K562 (cell line): Measurements from ENCODE around the gene SHH. TPM values are rescaled to one million over a fixed set of nuclear protein-coding genes. Genes with fewer than 3 reads are reported as not detected.

Source experiments
- ATAC-seq: fragments of 200-7000 bp; cut with Tn5 transposase; 3 replicates; pipeline ENCODE4 v1.9.1; 2020; ENCODE audit warnings: moderate library complexity
- BruUV-seq: library from RNA; stranded (reverse); fragments of 400-500 nt; replicated peaks from 2 replicates; lab custom pipeline; 2021; lab: Mats Ljungman, UMichigan
- CTCF ChIA-PET: fragments of 300-600 bp; formaldehyde crosslinking; extraction: SDS; loops from one replicate; lab custom pipeline; 2021; ENCODE audit warnings: low intra/inter-chr PET ratio; lab: Yijun Ruan, JAX
- POLR2A ChIA-PET: fragments of 300-600, 350-650 bp; sonication (Branson Sonifier 250); formaldehyde crosslinking; extraction: SDS; loops from one replicate; lab custom pipeline; 2021; ENCODE audit warnings: antibody characterized with exemption, inconsistent platforms; lab: Yijun Ruan, JAX
- DNase-seq, 4 experiments: peaks; one replicate each; pipeline versions ENCODE4 v3.0.0 to v3.0.0-alpha.2; 2011 to 2018; ENCODE audit warnings: low spot score in 3 of 4, mixed read lengths in 3 of 4; ENCODE audit errors: extremely low read depth in 1 of 4
- FAIRE-seq: peaks from 2 replicates; lab custom pipeline; 2011; peaks lifted over from hg19 to GRCh38; lab: Jason Lieb, UNC
- H2AFZ ChIP-seq: 2 replicates; pipeline ENCODE4 v1.6.0; 2011; ENCODE audit warnings: low read depth, low read length, control low read depth, inconsistent platforms
- H3K27ac ChIP-seq: fragments of 200-600 bp; 3 replicates; pipeline ENCODE4 v1.8.0; 2011; ENCODE audit warnings: low read depth, mild to moderate bottlenecking, control low read depth, inconsistent platforms, low read length, moderate library complexity, mixed read lengths; ENCODE audit errors: extremely low read depth
- H3K27me3 ChIP-seq, 2 experiments: fragments of 300-600 bp in 1 of 2; 2 replicates in 1 of 2; 3 replicates in 1 of 2; pipeline versions ENCODE4 v1.6.0 to v1.8.0; 2011; ENCODE audit warnings: inconsistent platforms in 2 of 2, low read length in 2 of 2, mild to moderate bottlenecking in 1 of 2, mixed read lengths in 1 of 2, moderate library complexity in 1 of 2; ENCODE audit not compliant: control insufficient read depth in 2 of 2, insufficient read depth in 2 of 2
- H3K36me3 ChIP-seq: fragments of 300-600 bp; 3 replicates; pipeline ENCODE4 v1.8.0; 2011; ENCODE audit warnings: mild to moderate bottlenecking, low read length, inconsistent platforms; ENCODE audit not compliant: control insufficient read depth, insufficient read depth
- H3K4me1 ChIP-seq, 2 experiments: fragments of 200-600 bp in 1 of 2; replicated peaks in 1 of 2; 2 replicates in 1 of 2; 3 replicates in 1 of 2; pipeline versions ENCODE4 v1.5.1 to v1.8.0; 2011; ENCODE audit warnings: inconsistent platforms in 2 of 2, low read length in 2 of 2, mild to moderate bottlenecking in 1 of 2, mixed read lengths in 1 of 2, moderate library complexity in 1 of 2; ENCODE audit not compliant: control insufficient read depth in 2 of 2, insufficient read depth in 2 of 2
- H3K4me2 ChIP-seq: 2 replicates; pipeline ENCODE4 v1.6.1; 2011; ENCODE audit warnings: low read length, control low read depth, inconsistent platforms, mixed read lengths; ENCODE audit not compliant: insufficient read depth
- H3K4me3 ChIP-seq: fragments of 200-600 bp; sonication (generic), shearing (Covaris generic); 2 replicates; pipeline ENCODE4 v1.5.1; 2016; ENCODE audit warnings: control low read depth, inconsistent platforms
- H3K79me2 ChIP-seq: fragments of 200-600 bp; 3 replicates; pipeline ENCODE4 v1.8.0; 2011; ENCODE audit warnings: low read length, inconsistent platforms; ENCODE audit not compliant: control insufficient read depth, insufficient read depth
- H3K9ac ChIP-seq, 2 experiments: 2 replicates each; pipeline versions ENCODE4 v1.6.0 to v1.6.1; 2011; ENCODE audit warnings: low read depth in 2 of 2, low read length in 2 of 2, control low read depth in 1 of 2, inconsistent platforms in 1 of 2, mild to moderate bottlenecking in 1 of 2, mixed read lengths in 1 of 2; ENCODE audit not compliant: insufficient read depth in 1 of 2
- H3K9me1 ChIP-seq: one replicate; pipeline ENCODE4 v1.6.0; 2011; ENCODE audit warnings: inconsistent platforms, mild to moderate bottlenecking, low read length, moderate library complexity; ENCODE audit not compliant: control insufficient read depth, insufficient read depth
- H3K9me3 ChIP-seq: replicated peaks from 2 replicates; pipeline ENCODE4 v1.5.1; 2011; ENCODE audit warnings: low read depth, low read length, inconsistent platforms; ENCODE audit not compliant: control insufficient read depth, insufficient read depth
- H4K20me1 ChIP-seq: replicated peaks from 2 replicates; pipeline ENCODE4 v1.6.1; 2011; ENCODE audit warnings: low read length, inconsistent platforms, mixed read lengths; ENCODE audit not compliant: control insufficient read depth, insufficient read depth
- CEBPG ChIP-seq, 3 experiments: fragments of 200-800 bp in 1 of 3; sonication (Bioruptor generic) in 1 of 3; sonication (generic) in 1 of 3; formaldehyde crosslinking in 1 of 3; IDR thresholded peaks in 2 of 3; conservative IDR thresholded peaks in 1 of 3; 2 replicates each; pipeline versions ENCODE4 v1.6.1 to v1.8.0; 2016 to 2022; ENCODE audit warnings: missing compliant biosample characterization in 2 of 3, missing genetic modification characterization in 2 of 3, mild to moderate bottlenecking in 1 of 3, missing genetic modification reagents in 1 of 3
- CTBP1 ChIP-seq: fragments of 450-650 bp; IDR thresholded peaks from 2 replicates; pipeline ENCODE4 v1.6.1; 2016; ENCODE audit warnings: borderline replicate concordance
- CXXC5 ChIP-seq: fragments of 250-450 bp; sonication (Bioruptor Pico); IDR thresholded peaks from 2 replicates; pipeline ENCODE4 v1.8.0; 2022; ENCODE audit warnings: inconsistent platforms, mild to moderate bottlenecking, moderate library complexity
- LARP7 ChIP-seq: fragments of 450-650 bp; IDR thresholded peaks from 2 replicates; pipeline ENCODE4 v1.6.1; 2016
- MYC ChIP-seq, 2 experiments: fragments of 250-450 bp in 1 of 2; sonication (Bioruptor Pico) in 1 of 2; IDR thresholded peaks; 2 replicates each; pipeline versions ENCODE4 v1.5.1 to v1.6.1; 2012 to 2021; ENCODE audit warnings: low read depth in 2 of 2, borderline replicate concordance in 1 of 2, improper control_type of control experiment in 1 of 2, low read length in 1 of 2, mild to moderate bottlenecking in 1 of 2, moderate library complexity in 1 of 2
- NR2F6 ChIP-seq: fragments of 450-650 bp; formaldehyde crosslinking; IDR thresholded peaks from 2 replicates; pipeline ENCODE4 v1.4.0; 2020; ENCODE audit warnings: mild to moderate bottlenecking
- PURB ChIP-seq: sonication (generic); formaldehyde crosslinking; IDR thresholded peaks from 2 replicates; pipeline ENCODE4 v1.9.0; 2021; ENCODE audit warnings: low read depth, mild to moderate bottlenecking, missing genetic modification reagents
- STAT5A ChIP-seq: IDR thresholded peaks from 2 replicates; pipeline ENCODE4 v1.6.1; 2012; ENCODE audit warnings: low read length, inconsistent platforms, borderline replicate concordance
- ZNF311 ChIP-seq: fragments of 250-450 bp; sonication (Bioruptor Pico); IDR thresholded peaks from 2 replicates; pipeline ENCODE4 v1.4.0; 2020; ENCODE audit warnings: mild to moderate bottlenecking, moderate library complexity
- ZNF644 ChIP-seq: fragments of 200-800 bp; sonication (Bioruptor generic); IDR thresholded peaks from 2 replicates; pipeline ENCODE4 v1.6.1; 2016; ENCODE audit warnings: low read depth, missing genetic modification characterization, missing compliant biosample characterization
- WGBS: fragments of 100-300 bp; shearing (Covaris generic); methylation state at CpG from one replicate; pipeline ENCODE4 v1.1.6; 2016; ENCODE audit warnings: low coverage, mixed read lengths; ENCODE audit not compliant: insufficient coverage; ENCODE audit errors: missing lambda C conversion rate; 5-methylcytosine and 5-hydroxymethylcytosine counted together
- in situ Hi-C: fragments of 300-500 bp; cut with MboI; formaldehyde crosslinking; loops from 4 replicates; pipeline ENCODE4 v1.15.0; 2018; ENCODE audit warnings: inconsistent platforms, mixed read lengths
- intact Hi-C: fragments of 100-400 bp; cut with micrococcal nuclease; formaldehyde crosslinking; loops from 2 replicates; pipeline ENCODE4 v1.14.2; 2022
- polyA plus RNA-seq, 8 experiments: library from polyadenylated mRNA; depleted of rRNA in 4 of 8; stranded (reverse) in 5 of 8; unstranded in 3 of 8; fragments of >200 nt; fragmentation: Nextera tagmentation in 2 of 8; fragmentation: Illumina TruSeq in 1 of 8; extraction: Ambion mirVana in 2 of 8; extraction: Trizol in 1 of 8; gene quantifications; 2 replicates each; pipeline versions ENCODE4 v1.2.1 to v1.2.3, GENCODE V29; 2011 to 2014; ENCODE audit warnings: inconsistent platforms in 1 of 8, missing spikeins in 1 of 8
- total RNA-seq, 7 experiments: library from RNA; depleted of rRNA in 6 of 7; stranded (reverse); fragments of >200 nt in 6 of 7; fragmentation: Illumina TruSeq in 2 of 7; extraction: Trizol in 2 of 7; gene quantifications; 2 replicates each; pipeline versions ENCODE4 v1.2.1 to v1.2.3, GENCODE V29; 2011 to 2021; ENCODE audit warnings: low replicate concordance in 1 of 7
- TF ChIP-seq, protein P1 (sequence below): fragments of 450-650 bp; formaldehyde crosslinking; IDR thresholded peaks from 2 replicates; pipeline ENCODE4 v1.4.0; 2022; ENCODE audit warnings: missing genetic modification characterization
- TF ChIP-seq, protein P2 (sequence below): fragments of 450-650 bp; conservative IDR thresholded peaks from 2 replicates; pipeline ENCODE4 v1.6.1; 2016; ENCODE audit warnings: missing genetic modification characterization, low read depth, mild to moderate bottlenecking, missing compliant biosample characterization, moderate library complexity
- TF ChIP-seq, protein P3 (sequence below): sonication (generic); formaldehyde crosslinking; IDR thresholded peaks from 2 replicates; pipeline ENCODE4 v1.8.0; 2022; ENCODE audit warnings: mild to moderate bottlenecking, missing genetic modification reagents, borderline replicate concordance

SHH gene
- total and polyA plus RNA-seq, 9 of the 15 experiments (the other 6 are each of a cell fraction or from before 2014, with no cell fraction given), result 0.09 TPM; not detected in 8

DNA sequence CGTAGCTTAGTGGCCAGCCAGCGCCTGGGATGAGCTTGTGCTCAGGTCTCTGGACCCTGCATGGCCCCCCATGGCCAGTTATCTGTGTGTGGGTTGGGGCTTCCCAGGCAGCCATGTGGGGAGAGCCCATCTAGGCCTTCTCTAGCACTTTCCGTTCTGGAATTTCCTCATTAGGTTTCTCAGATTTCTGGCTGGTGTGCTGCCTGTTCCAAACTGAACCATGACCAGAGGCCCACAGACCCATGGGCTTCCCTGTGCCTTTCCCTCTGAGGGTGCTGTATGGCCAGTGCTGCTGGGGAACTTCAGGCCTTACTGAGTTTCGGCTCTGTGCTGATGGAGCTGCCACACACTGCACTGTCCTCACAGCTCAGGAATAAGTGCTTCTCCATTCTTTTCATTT, 50.2 kb downstream of the SHH start (continued):
- TF ChIP-seq, protein P1, sequence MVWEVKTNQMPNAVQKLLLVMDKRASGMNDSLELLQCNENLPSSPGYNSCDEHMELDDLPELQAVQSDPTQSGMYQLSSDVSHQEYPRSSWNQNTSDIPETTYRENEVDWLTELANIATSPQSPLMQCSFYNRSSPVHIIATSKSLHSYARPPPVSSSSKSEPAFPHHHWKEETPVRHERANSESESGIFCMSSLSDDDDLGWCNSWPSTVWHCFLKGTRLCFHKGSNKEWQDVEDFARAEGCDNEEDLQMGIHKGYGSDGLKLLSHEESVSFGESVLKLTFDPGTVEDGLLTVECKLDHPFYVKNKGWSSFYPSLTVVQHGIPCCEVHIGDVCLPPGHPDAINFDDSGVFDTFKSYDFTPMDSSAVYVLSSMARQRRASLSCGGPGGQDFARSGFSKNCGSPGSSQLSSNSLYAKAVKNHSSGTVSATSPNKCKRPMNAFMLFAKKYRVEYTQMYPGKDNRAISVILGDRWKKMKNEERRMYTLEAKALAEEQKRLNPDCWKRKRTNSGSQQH, result no peak
- no peak for TF ChIP-seq PURB (CRISPR knock-in tag)

DNA sequence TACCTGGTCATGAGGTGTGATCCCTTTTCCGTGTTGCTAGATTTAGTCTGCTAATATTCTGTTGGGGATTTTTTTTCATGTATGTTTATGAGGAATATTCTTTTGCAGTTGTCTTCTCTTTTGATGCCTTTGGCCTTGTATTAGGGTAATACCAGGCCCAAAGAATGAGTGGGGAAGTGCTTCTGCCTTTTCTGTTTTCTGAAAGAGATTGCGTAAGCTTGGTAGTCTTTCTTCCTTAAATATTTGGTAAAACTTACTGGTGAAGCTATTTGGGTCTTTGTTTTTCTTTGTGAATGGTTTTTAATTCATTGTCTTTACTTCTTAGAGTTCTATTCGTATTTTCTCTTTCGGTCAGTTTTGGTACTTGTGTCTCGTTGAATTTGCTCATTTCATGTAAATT, 51.1 kb downstream of the SHH start:
- intact Hi-C loops, result no loop called here
- no peak for TF ChIP-seq CXXC5 (CRISPR knock-in tag)
- no peak for TF ChIP-seq MYC (IDR thresholded peaks at IDR 0.05; ENCODE audit: low read depth, low read length)
- no peak for TF ChIP-seq MYC (CRISPR knock-in tag; IDR thresholded peaks at IDR 0.05; ENCODE audit: borderline replicate concordance, low read depth)
- TF ChIP-seq CTBP1, result no peak
- no peak for TF ChIP-seq ZNF644
- TF ChIP-seq STAT5A, result no peak
- no peak for TF ChIP-seq CEBPG (CRISPR knock-in tag; IDR thresholded peaks at IDR 0.05)
- TF ChIP-seq CEBPG (tag; conservative IDR thresholded peaks at IDR 0.05 in 1 of 2, IDR thresholded peaks at IDR 0.05 in 1 of 2), result peak; percentile 44 to 45; a peak in 3 of 4 replicates
- TF ChIP-seq, protein P2, sequence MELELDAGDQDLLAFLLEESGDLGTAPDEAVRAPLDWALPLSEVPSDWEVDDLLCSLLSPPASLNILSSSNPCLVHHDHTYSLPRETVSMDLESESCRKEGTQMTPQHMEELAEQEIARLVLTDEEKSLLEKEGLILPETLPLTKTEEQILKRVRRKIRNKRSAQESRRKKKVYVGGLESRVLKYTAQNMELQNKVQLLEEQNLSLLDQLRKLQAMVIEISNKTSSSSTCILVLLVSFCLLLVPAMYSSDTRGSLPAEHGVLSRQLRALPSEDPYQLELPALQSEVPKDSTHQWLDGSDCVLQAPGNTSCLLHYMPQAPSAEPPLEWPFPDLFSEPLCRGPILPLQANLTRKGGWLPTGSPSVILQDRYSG (tag), result no peak
- no peak for TF ChIP-seq NR2F6 (CRISPR knock-in tag)
- no peak for TF ChIP-seq ZNF311 (CRISPR knock-in tag)
- TF ChIP-seq, protein P3, sequence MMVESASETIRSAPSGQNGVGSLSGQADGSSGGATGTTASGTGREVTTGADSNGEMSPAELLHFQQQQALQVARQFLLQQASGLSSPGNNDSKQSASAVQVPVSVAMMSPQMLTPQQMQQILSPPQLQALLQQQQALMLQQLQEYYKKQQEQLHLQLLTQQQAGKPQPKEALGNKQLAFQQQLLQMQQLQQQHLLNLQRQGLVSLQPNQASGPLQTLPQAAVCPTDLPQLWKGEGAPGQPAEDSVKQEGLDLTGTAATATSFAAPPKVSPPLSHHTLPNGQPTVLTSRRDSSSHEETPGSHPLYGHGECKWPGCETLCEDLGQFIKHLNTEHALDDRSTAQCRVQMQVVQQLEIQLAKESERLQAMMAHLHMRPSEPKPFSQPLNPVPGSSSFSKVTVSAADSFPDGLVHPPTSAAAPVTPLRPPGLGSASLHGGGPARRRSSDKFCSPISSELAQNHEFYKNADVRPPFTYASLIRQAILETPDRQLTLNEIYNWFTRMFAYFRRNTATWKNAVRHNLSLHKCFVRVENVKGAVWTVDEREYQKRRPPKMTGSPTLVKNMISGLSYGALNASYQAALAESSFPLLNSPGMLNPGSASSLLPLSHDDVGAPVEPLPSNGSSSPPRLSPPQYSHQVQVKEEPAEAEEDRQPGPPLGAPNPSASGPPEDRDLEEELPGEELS (CRISPR knock-in tag), result no peak
- TF ChIP-seq LARP7, result no peak

More for the DNA sequence above, 51.1 kb downstream of the SHH start:
- H3K36me3 ChIP-seq, result peaks cover 86% of the 10 kb centered on the region
- ChIA-PET CTCF (no interaction called here), POLR2A (no interaction called here)
- no peak overlapping the region for H3K4me2 ChIP-seq
- DNase-seq, result no peak
- FAIRE-seq, result no peak
- ATAC-seq, result no peak
- in situ Hi-C loops, result loop anchor here (25.0 kb wide), 1 partner anchor 374 kb away; no protein-coding TSS in a partner anchor
- H3K79me2 ChIP-seq, result peaks cover 56% of the 10 kb centered on the region
- no peaks in the 10 kb centered on the region for H3K4me1 ChIP-seq
- H4K20me1 ChIP-seq, result peaks cover 11% of the 10 kb centered on the region
- no peaks in the 10 kb centered on the region for H3K9me1 ChIP-seq
- H3K9me3 ChIP-seq, result peaks cover 7% of the 10 kb centered on the region
- no peak overlapping the region for H3K4me3 ChIP-seq
- H3K27ac ChIP-seq, result no peak overlapping the region
- no TSS peak for BruUV-seq
- no peak overlapping the region for H2AFZ ChIP-seq
- H3K9ac ChIP-seq, result no peak overlapping the region
- no peaks in the 10 kb centered on the region for H3K27me3 ChIP-seq
- WGBS, result 97% methylated on average over 5 of the region's 5 CpGs
